ENCODE measurements around the gene JMJD8.

Gene JMJD8

GRCh38 chr16:675884-676564, 8.1 kb downstream of the JMJD8 start:
- no peak for DNase-seq (ENCODE audit: low read depth)

GRCh38 chr16:674968-675883, 8.9 kb downstream of the JMJD8 start, which contains the start of gene RHBDL1:
Gene RHBDL1 (plus strand): TSS chr16:675671. CDS start chr16:675791, 120 bp downstream.
- DNase-seq (ENCODE audit: low read depth), result no peak

DNA sequence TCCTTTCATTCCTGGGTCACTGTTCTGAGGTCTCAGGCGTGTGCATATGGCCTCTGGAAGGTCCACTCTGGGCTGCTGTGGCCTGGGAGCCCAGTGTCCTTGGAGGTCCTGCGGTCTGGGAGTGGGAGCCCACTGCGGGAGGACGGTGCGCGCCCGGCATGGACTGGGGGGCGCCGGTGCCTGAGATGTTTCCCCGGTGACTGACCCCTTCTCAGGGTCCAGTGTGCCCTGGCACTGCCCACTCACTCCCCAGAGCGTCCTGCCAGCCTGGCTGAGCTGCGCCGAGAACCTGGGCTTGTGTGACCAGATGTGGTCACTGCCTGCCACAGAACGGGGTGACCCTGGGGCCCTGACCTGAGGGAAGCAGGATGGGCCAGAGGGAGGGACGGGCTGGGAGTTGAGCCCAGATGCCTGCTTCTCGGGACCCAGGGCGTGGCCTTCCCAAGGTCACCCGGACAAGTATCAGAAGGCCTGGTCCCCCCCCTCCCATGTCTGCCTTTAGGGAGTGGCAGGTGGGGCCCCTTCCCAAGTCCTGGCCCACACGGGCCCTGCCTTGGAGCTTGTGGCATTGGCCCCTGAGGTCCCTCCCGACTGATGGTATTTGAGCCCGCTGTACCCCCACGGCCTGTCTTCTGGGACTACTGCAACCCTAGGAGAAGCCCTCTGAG, 9.8 kb downstream of the JMJD8 start:
- no peak for DNase-seq (ENCODE audit: low read depth)

DNA sequence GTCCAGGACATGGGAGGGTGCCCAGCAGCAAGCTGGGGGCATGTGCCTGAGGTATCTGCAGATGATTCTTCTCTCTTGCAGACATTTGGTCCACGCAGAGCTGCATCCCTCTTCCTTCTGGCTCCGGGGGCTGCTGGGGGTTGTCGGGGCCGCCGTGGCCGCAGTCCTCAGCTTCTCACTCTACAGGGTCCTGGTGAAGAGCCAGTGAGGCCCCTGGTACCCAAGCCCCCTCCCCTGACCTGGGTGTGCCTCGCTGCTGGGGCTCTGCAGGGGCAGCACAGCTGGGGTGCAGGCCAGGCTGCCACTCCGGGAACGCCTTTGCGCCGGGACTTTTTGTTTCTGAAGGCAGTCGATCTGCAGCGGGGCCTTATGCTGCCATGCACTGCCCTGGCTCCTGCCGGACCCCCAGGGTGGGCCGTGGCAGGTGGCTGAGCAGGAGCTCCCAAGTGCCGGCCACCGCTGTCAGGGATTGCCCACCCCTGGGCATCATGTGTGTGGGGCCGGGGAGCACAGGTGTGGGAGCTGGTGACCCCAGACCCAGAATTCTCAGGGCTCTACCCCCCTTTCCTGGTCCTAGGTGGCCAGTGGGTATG, 10.6 kb downstream of the JMJD8 start:
- no peak for DNase-seq (ENCODE audit: low read depth)

DNA sequence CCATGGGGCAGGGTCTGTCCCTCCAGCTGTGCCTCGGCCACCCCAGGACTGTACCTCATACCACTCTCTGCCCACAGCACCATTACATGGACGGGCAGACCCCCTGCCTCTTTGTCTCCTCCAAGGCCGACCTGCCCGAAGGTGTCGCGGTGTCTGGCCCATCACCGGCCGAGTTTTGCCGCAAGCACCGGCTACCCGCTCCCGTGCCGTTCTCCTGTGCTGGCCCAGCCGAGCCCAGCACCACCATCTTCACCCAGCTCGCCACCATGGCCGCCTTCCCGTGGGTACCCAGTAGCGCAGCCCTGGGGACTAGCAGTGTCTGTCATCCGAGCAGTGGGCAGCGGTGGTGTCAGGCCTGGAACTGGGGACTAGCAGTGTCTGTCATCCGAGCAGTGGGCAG, 11.3 kb downstream of the JMJD8 start:
- DNase-seq (ENCODE audit: low read depth), result no peak

- no peak for DNase-seq (ENCODE audit: low read depth)
Observed at GRCh38 chr16:672371-672770, 11.8 kb downstream of the JMJD8 start.

- no peak for DNase-seq (ENCODE audit: low read depth)
Observed at GRCh38 chr16:671353-672131, 12.6 kb downstream of the JMJD8 start.

- no peak for DNase-seq (ENCODE audit: low read depth)
Observed at GRCh38 chr16:670485-671352, 13.4 kb downstream of the JMJD8 start.

DNA sequence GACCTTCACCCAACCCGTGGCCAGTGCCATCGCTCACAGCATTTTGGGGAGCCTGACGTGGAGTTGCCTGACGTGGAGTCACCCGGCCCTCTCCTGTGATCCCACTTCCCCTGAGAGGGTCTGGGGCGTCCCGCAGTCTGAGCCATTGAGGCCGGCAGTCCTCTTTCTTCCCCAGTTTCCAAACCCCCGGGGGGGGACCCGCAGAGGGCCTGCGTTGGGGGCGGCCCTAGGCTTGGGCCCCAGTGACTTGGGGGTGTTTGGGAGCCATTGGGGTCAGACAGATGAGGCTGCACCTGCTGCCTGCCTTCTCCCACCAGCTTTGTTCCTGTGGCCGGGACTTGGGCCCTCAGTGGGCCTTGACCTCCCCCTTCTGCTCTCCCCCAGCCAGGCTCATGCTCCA, 14.5 kb downstream of the JMJD8 start:
- no peak for DNase-seq (ENCODE audit: low read depth)

DNA sequence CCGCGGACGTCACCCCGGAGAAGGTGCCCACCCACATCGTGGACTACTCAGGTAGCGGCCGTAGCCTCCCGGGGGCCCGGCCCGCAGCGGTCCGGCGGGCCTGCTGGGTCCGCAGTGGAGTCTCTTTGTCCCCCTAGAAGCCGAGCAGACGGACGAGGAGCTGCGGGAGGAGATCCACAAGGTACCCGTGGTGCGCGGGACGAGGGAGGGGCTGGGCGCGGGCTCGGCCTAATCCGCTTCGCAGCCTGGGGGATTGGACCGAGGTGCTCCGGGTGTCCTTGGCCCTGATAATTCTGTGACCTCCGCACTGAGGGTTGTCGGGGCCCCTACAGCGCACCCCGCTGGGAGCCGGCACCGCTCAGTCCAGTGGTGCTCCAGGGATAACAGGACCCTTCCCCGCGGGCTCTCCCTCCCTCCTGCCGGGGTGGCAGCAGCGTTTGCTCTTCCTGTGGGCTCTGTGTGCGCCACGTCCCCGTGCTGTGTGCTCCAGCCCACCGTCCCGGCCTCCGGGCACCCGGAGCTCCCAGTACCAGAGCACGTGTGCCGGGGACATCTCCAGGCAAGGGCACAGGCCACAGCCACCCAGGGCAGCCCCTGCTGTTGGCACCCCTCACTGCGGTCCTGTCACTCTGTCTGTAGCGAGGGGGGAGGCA, 15.5 kb downstream of the JMJD8 start:
- no peak for DNase-seq (ENCODE audit: low read depth)

DNA sequence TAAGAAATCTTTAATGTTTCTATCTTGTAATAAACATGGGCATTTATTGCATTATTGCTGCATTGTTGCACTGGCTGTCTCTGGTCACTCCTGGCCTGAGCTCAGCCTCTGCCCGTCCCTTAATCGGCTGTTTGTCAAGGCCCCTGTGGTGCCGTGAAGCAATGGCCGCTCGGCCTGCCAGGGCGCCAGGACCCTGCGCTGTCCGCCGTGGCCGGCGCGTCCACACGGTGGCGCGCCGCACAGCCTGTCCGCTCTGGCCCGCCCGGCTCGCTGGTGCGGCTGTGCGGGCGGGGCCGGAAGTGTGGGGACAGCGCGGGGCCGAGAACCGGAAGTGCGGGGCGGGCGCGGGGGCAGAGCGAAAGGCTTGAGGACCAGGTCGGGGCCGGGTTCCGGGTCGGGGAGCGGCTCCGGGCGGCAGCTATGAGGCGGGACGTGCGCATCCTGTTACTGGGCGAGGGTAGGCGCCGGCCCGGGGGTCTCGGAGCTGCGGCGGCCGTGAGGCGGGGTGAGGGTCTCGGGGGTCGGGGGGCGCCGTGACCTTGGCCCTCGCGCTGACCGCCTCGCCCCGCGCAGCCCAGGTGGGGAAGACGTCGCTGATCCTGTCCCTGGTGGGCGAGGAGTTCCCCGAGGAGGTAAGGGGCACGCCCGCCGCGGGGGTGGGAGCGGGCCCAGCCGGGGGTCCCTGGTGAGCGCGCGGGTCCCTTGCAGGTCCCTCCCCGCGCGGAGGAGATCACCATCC, 16.2 kb downstream of the JMJD8 start, which contains the start of gene RHOT2:
TSS of gene RHOT2 (plus strand) at position 353 of the 739 bp plus-strand sequence. CDS start at position 421, 68 bp downstream.
- peak; percentile 93 for DNase-seq (ENCODE audit: low read depth)

- DNase-seq (ENCODE audit: low read depth), result no peak
Observed at GRCh38 chr16:667113-667779, 16.9 kb downstream of the JMJD8 start.

GRCh38 chr16:666572-666971, 17.6 kb downstream of the JMJD8 start:
- DNase-seq (ENCODE audit: low read depth), result no peak

GRCh38 chr16:662597-662996, 21.5 kb downstream of the JMJD8 start:
- no peak for DNase-seq (ENCODE audit: low read depth)

- no peak for DNase-seq (ENCODE audit: low read depth)
Observed at GRCh38 chr16:662095-662494, 22.0 kb downstream of the JMJD8 start.

DNA sequence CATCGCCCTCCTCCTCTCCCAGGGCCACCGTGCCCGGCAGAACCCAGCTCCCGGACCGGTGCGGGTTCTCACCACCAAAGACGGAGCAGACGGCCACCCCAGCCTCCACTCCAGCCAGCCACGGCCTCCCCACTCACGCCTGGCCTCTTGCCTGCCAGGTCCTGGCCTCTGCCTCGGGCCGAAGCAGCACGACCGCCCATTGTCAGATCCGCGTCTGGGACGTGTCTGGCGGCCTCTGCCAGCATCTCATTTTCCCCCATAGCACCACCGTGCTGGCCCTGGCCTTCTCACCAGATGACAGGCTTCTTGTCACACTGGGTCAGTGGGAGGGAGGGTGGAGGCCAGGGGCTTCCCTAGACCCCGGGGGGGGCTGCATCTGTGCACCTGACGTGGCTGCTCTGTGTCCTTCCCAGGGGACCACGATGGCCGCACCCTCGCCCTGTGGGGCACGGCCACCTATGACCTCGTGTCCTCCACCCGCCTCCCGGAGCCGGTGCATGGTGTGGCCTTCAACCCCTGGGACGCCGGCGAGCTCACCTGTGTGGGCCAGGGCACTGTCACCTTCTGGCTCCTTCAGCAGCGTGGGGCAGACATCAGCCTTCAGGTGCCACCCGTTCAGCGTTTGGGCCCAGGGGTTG, 22.8 kb downstream of the JMJD8 start:
- no peak for DNase-seq (ENCODE audit: low read depth)

GRCh38 chr16:660459-661183, 23.5 kb downstream of the JMJD8 start:
- peak; percentile 52 for DNase-seq (ENCODE audit: low read depth)

GRCh38 chr16:660132-660458, 24.0 kb downstream of the JMJD8 start:
- no peak for DNase-seq (ENCODE audit: low read depth)
